ENCODE measurements around the gene SKAP1.
"Not testable (repeated sequence)": the region's sequence is repeated elsewhere in the genome, so short reads cannot be mapped to it uniquely, and the experiment has no call there.

Gene SKAP1

DNA sequence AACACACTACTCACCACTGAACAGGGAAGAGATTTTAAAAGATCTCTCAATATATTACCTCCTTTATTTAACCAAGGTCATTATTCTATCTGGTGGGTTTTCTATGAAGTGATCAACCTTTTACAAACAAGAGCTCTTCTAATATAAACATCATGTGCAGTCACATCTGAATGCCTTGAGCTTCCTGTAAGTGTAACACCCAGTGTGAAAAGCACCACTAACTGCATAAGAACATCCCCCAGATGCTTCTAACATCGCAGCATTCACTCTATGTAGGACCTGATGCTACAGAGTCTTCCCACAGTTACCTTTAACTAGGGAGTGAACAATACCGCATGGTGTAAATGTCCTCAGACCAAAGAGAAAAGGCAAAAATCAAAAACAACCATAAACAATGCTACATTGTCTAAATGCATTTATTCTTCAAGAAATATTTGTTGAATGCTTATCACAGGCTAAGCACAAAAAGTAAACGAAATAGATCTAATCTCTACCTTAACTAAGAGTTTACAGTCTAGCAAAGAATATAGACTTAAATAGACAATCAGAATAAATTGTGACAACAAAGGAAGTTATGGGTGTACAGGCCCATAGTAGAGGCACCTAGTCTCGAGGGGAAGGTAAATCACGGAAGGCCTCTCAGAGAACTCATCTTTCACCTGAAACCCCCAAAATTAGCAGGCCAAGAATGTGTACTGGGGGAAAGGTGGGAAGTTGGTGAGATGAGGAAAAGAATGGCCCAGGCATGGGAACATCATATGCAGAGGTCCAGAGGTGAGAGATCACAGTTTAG lies 16.2 kb downstream of the SKAP1 start:
- no peak for DNase-seq (ENCODE audit: low spot score)

DNA sequence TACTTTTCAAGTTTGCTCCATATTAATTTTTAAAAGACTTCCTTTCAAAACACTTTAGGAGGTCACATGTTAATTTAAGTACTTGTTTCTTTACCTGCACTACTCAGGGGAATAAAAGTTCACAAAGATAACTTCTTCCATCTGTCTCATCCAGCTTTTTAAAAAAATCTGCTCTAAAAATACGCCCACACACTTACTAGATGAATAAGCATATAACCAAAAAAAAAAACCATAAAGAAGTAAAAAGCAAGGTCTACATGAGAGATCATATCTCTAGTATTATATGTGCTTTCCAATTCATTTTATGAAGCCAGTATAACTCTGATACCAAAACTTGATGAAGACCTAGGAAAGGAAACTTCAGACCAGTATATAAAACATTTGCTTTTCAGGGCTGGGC lies 17.2 kb downstream of the SKAP1 start:
- DNase-seq (ENCODE audit: low spot score) = no peak

DNA sequence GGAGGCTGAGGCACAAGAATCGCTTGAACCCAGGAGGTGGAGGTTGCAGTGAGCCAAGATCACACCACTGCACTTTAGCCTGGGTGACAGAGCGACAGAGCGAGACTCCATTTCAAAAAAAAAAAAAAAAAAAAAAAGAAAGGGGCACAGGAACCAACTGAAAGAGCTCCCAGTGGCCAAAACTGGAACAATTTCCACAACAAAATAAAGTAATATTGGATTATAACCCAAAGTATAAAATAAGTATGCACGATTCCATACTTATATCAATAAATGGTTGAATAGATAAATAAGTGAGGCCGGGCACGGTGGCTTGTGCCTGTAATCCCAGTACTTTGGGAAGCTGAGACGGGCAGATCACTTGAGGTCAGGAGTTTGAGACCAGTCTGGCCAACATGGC lies 19.2 kb downstream of the SKAP1 start:
- DNase-seq (ENCODE audit: low spot score) = not testable (repeated sequence)

DNA sequence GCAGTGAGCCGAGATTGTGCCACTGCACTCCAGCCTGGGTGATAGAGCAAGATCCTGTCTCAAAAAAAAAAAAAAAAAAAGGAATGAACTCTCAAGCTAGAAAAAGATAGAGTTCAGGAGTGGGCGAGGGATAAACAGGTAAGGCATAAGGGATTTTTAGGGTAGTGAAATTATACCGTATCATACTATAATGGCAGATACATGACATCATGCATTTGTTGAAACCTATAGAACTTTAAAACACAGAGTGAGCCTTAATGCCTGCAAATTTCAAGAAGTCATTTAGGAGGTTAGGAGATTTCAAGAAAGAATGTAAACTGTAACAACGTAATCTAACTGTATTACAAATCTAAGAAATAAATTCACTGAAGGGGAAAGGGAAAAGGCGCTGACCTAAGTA lies 20.4 kb downstream of the SKAP1 start:
- DNase-seq (ENCODE audit: low spot score) = no peak

DNA sequence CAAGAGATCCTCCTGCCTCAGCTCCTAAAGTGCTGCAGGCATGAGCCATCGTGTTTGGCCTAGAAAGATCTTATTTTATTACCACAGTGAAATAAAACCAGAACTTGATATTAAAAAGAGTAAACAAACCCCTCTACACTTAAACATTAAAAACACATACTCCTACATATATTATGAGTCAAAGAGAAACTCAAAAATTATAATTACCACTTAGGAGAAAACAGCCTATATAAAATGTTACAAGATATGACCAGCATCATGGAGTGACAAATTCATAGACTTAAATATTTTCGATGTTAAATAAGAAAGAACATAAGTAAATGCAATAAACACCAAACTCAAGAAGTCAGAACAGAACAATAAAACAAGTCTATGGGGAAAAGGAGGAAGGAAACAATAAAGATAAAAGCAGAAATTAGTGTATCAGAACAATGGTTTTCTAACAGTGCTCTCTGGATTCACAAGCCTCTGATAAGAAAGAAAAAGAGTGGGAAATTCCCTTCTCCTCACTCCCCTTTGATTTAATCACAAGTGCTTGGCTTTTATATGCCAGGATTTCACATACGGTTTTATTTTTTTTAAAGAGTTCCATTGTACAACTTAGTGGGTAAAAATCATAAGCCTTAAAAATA lies 23.0 kb downstream of the SKAP1 start:
- no peak for DNase-seq (ENCODE audit: low spot score)

DNA sequence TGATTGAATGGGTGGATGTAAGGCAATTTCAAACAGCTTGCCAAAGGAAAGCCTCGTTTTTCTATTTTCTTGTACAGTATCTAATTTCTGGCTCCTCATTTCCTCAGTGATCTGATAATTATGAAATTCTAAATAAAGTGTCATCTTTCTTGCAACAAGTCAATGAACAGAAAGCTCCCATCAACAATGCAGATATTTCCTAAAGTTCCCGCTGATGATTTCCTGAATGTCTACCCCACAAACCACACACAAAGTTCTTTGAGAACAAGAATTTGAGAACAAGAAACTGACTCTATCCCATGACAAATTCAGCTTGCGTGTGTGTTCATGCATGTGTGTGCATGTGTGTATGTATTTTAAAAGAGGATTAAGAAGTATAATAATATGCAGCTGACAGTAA lies 35.2 kb downstream of the SKAP1 start:
- no peak for DNase-seq (ENCODE audit: low spot score)

DNA sequence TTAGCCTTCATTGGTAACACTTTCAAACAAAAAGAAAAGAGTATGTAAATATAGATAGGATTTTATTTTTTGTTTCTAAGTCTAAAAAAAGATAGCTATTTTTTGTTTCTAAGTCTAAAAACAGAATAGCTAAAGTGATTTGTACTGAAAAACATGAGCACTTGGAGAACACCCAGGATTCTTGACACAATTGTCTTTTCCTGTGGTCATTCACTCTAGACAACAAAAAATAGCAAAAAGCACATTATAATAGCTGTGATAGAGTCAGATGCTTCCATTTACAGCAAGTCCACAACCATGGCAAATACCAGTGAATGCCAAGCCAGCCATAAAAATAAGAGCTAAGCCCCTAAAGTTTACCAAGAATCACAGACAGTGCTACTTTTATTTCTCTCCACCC lies 36.7 kb downstream of the SKAP1 start:
- DNase-seq (ENCODE audit: low spot score) = no peak

DNA sequence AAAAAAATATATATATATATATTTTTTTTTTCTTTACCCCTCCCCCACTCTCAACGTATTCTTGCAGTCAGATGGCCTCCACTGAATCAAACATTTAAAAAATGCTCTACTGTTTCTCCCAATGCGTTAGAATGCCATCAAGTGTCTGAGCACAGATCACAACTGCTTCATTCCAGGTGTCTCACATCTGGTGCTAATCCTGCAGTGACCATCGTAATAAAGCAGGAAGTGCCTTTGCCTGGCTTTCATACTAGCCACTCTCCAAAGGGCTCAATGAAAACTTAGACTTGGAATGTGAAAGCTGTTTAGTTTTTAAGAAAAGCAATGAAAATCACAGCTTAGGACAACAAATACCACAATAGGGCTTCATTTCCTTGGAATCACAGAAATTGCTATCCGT lies 37.2 kb downstream of the SKAP1 start:
- no peak for DNase-seq (ENCODE audit: low spot score)

DNA sequence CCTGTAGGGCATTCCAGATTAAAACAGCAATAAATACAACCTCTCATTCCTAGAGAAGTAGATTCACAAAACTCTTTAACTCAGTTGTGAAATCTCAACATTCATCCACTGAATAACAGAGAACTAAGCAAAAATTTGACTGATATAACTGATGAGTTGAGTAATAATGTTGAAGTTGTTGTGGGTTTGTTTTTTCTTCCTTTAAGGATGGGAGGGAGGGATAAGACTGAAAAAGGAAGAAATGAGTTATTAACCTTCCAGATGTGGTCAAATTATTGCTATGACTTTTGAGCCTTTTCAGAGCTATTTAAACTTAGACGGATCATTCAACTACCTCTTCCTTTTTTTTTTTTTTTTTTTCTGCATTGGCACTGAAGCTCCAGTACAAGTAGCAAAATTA lies 38.6 kb downstream of the SKAP1 start:
- DNase-seq (ENCODE audit: low spot score) = no peak

DNA sequence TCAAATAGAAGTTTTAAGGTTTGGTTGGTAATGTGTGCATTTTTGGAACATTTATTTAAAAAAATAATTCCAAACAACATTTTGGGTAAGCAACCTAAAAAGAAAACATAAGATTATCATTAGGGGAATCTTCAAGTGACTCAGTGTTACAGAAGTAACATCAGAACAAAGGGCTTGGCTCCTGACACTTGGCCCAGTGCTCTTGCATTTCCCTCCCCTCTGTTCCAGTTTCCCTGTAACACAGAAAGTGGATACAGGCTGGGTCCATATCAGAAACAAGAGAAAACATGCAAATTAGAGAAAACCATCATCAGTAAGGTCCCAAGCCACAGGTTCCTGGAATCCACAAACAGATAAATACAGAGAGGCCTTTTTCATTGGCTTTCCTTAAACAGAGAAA lies 40.1 kb downstream of the SKAP1 start:
- DNase-seq (ENCODE audit: low spot score) = no peak

DNA sequence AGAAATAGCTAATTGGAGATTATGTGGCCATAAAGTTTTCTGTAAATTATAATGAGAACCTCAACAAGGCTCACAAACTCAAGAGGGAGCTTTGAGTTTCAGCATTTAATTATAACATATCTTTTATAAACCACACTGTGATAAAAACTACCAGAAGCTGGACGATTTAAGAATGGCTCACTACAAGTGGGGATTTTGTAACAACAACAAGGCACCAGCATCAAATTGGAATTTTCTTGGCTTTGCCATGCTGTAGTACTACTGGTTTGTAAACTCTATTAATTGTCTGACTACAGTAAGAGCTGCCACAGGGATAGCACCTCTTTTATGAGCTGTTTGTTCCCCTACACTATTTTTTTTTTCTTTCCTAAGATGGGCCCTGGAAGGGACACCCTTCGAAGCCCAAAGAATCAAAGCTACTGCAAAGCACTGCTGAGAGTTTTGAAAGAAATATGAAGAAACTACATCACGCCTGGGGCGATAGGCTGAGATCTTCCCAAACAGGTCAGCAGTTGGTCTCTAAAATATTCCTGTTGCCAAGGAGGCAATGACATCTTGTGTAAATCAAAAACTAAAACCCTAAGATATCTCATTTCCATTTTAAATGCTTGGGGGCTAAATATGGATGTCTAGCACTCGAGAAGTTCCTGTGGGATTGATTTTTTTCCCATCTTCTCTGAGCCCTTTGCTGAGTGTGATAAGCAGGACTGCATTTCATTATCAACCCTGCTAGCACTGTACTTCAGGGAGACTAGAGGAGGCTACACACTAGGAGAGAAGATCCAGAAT lies 40.9 kb downstream of the SKAP1 start:
- DNase-seq (ENCODE audit: low spot score) = no peak

DNA sequence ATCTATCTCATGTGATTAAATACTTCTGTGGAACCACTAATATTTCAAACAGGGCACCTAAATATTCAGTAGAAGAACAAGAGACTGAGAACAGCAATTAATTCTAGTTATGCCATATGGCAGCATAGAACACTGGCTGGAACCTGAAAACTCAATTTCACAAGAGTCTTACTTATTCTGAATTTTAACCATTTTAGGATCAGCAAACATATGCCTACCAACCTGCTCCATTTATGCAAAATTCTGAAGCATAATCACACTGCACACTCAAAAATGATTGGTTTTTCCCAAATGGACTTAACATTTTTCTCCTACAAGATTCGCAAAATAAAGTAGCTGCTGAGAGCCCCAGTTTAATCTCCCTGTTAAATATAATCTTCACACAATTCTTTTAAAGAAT lies 43.2 kb downstream of the SKAP1 start:
- DNase-seq (ENCODE audit: low spot score) = no peak

DNA sequence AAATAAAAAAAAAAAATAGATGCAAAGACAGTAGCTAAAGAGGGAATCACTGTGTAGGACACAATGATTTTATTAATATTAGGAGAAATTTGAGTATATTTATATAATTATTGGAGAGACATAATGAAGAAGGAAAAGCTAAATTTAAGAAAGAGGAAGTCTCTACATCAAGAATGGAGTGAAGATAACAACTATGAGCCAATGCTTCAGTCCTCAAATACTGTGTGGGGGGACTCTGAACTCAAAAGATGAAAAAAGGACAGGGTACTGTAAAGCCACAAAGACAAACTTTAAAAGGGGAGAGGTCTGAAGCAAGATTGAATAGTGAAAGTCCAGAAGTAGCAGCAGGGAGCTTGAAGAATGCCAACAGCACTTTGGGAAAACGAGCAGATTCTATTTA lies 44.7 kb downstream of the SKAP1 start:
- no peak for DNase-seq (ENCODE audit: low spot score)

DNA sequence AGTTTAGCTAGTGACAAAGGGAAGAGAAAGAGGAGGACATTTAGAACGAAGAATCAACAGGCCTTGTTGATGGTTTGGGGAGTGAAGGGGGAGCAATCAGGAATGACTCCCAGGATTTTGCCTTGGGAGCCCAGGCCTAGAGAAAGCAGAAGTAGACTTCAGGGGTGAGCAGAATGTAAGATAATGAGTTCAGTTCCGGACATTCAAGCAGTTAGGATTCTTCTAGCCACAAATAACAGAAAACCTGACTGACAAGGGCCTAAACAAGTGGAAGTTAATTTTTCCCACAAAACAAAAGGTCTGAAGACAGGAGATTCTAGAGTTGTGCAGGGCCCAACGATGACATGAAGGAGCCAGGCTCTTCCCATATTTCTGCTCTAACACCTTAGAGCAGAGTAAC lies 45.9 kb downstream of the SKAP1 start:
- DNase-seq (ENCODE audit: low spot score) = no peak

DNA sequence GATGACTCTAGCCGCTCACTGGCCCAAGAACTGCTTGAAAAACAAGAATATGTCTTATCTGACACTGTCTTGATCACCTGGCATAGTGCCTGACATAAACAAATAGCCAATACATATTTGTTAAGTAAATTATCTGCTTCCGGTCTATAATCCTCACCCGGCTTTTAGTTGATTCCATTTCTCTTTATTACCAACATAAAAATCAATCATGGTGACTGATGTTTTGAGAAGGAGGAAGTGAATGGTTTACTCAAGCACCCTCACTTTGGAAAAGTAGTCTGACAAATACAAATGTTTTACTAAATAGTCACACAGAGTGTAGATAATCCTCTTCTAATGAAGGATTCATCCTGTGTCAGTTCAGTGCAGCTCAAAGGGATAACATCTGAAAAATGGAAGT lies 47.0 kb downstream of the SKAP1 start:
- no peak for DNase-seq (ENCODE audit: low spot score)

DNA sequence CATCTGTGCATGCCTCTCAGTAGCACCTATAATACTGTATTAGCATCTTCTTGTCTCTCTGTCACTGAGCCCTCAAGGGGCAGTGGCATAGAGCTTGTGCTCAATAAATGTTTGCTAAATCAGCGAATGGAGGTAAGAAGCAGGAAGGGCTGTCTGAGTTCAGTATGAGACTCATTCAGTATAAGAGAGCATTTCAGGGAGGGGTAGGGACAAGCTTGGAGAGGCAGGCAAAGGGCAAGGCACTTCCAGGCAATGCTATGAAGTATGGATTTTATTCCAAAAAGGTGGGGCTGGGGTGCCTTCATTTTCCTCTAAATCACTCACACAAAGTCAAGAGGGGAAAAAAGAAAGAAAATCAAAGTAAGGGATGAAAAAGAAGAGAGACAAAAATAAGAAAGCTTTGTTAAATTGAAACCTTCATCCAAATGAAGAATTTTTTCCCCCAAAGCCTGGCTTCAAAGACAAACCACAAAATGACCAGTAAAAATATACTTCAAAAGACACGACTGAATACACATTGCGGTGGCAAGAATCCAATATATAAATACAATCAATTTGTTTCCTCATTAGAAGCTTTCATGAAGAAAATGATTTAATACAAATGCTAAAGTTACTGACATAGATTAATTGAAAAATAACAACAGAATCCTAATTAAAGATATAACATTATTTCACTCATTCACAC lies 51.2 kb downstream of the SKAP1 start:
- no peak for DNase-seq (ENCODE audit: low spot score)

DNA sequence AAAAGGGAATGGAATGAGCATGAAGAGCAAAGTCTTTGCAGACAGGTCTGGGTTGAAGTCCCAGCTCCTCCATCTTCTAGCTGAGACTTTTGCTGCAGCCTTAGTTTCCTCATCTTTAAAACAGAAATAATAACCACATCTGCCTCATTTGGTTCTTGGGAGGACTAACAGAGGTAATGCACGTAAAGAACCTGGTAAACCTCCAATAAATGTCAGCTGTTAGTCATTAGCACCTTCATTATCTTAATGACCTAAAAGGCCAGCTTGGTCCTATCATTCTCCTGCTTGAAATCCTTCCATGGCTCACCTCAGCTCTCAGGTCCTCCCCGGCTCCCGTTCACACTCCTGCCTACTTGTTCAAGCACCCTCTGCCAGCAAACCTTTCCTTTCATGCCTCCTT lies 51.8 kb downstream of the SKAP1 start:
- DNase-seq (ENCODE audit: low spot score) = no peak

DNA sequence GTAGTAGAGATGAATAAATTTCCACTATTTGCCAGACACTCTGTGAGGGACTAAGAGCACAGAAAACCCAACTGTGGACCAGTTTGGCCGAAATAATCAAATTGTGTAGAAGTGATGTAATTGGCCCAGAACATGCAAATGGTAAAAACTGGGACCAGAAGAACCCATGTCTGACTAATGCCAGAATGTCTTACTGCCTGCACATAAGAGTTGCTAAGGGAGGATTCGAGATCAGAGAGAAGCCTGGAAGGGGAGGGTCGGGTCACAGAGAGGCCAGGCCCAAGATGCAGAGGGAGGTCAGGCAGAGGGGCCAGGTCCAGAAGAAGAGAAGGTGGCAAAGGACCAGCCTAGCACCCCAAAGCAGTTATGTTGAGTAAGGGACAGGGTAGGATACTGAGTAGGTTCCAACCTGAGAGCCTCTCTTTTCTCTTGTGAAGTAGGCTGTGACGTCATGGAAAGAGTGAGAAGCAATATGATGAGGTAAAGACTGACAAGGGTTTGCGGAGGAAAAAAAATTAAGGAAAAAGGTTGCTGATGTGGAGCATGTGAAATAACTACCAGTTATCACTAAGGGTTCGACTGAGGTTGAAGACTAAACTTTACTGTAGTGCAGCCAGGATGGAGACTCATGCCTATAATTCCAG lies 53.2 kb downstream of the SKAP1 start:
- no peak for DNase-seq (ENCODE audit: low spot score)

DNA sequence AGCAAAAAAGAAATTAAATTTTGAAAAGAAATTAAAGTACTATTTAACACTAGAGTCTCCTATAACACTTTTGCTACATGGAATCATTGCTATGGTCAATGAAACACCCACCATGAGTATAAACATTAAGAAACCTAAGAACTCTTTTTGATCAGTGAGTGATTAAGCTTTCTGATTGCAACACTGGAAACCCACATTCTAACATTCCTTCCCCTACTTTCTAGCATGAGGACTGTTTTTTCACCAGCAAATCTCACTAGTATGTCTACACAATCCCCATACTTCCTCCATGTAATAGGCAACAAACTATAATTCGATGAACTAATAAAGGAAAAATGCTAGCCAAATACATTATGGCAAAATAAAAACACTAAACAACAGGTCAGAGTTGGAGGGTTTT lies 54.7 kb downstream of the SKAP1 start:
- no peak for DNase-seq (ENCODE audit: low spot score)

DNA sequence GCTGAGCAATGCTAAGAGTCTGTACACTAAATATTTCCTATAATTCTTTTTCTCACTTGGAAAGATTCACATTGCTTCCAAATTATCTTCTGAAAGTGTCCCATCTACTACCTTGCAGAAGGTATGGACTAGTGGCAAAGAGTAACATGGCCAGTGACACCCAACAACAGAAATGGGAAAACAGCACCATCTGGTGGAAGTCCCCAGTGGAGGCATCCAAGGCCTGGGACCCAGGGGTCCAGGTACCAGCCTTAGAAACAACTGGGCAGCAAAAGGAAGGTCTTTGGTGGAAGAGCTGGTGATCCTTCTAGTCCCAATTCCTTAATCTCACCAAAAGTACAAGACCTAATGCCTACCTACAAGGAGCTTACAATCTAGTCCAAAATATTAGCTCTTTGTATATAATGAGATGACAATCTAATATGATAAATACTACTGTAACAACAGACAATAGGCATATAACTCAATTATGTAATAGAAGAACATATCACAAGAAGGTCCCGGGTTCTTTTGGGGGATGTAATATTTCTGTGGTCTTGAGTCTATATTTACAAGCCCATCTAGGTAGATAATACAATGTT lies 55.3 kb downstream of the SKAP1 start:
- peak; percentile 6 for DNase-seq (ENCODE audit: low spot score)

DNA sequence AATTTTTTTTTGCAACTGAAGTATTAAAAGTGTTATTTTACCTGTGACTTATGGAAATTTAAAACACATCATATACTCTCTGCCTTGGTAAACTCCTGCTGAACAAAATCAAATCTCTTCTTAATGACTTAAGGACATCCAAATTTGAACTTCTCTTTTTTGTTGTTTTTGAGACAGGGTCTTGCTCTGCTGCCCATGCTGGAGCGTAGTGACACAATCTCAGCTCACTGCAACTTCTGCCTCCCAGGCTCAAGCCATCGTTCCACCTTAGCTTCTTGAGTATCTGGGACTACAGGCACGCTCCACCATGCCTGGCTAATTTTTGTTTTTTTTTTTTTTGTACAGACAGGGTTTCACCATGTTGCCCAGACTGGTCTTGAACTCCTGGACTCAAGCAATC lies 56.1 kb downstream of the SKAP1 start:
- DNase-seq (ENCODE audit: low spot score) = no peak
